Astrocyte of the spinal cord (primary cell): ENCODE measurements around the gene SERPINB5.
A peak's percentile ranks its signal among the peaks of the same experiment; 100 is the strongest.

Source experiments
- DNase-seq: peaks from one replicate; pipeline ENCODE4 v3.0.0; 2011; ENCODE audit warnings: low read depth, low spot score
- H3K4me3 ChIP-seq: 2 replicates; pipeline ENCODE4 v1.5.1; 2011; ENCODE audit warnings: low read depth, mild to moderate bottlenecking, low read length, moderate library complexity
- CTCF ChIP-seq: IDR thresholded peaks from 2 replicates; pipeline ENCODE4 v1.5.1; 2012; ENCODE audit warnings: low read depth, mild to moderate bottlenecking, low read length, inconsistent platforms
- in situ Hi-C: cut with HindIII; loops from 2 replicates; pipeline ENCODE4 v1.10.0; 2017; ENCODE audit warnings: low sequenced_read_pairs

Gene SERPINB5

GRCh38 chr18:63515801-63516200 is 39.0 kb downstream of the SERPINB5 start:
- no peak for TF ChIP-seq CTCF
- in situ Hi-C loops: no loop called here
- no peak for DNase-seq
- no peak overlapping the region for H3K4me3 ChIP-seq

GRCh38 chr18:63518178-63519012 is 41.6 kb downstream of the SERPINB5 start:
- in situ Hi-C loops: no loop called here
- TF ChIP-seq CTCF: peak; percentile 61
- no peak overlapping the region for H3K4me3 ChIP-seq
- DNase-seq: peak; percentile 76

- no peak for TF ChIP-seq CTCF
- H3K4me3 ChIP-seq: no peak overlapping the region
- no peak for DNase-seq
- in situ Hi-C loops: no loop called here
Measured at GRCh38 chr18:63520053-63520685, 43.4 kb downstream of the SERPINB5 start.

GRCh38 chr18:63523660-63524059 is 46.9 kb downstream of the SERPINB5 start:
- in situ Hi-C loops: no loop called here
- no peak for DNase-seq
- TF ChIP-seq CTCF: no peak
- H3K4me3 ChIP-seq: no peak overlapping the region

- no peak for DNase-seq
- in situ Hi-C loops: no loop called here
- no peak overlapping the region for H3K4me3 ChIP-seq
- TF ChIP-seq CTCF: no peak
Measured at GRCh38 chr18:63527251-63527650, 50.5 kb downstream of the SERPINB5 start.

GRCh38 chr18:63528863-63529492 is 52.2 kb downstream of the SERPINB5 start:
- no peak for DNase-seq
- in situ Hi-C loops: no loop called here
- no peak for TF ChIP-seq CTCF
- no peak overlapping the region for H3K4me3 ChIP-seq
